ENCODE measurements around the gene GDNF. TPM values are rescaled to one million over a fixed set of nuclear protein-coding genes. Genes with fewer than 3 reads are reported as not detected.

The GDNF gene
- total RNA-seq, 1 donor from 2014 or later: 0.20 TPM

DNA sequence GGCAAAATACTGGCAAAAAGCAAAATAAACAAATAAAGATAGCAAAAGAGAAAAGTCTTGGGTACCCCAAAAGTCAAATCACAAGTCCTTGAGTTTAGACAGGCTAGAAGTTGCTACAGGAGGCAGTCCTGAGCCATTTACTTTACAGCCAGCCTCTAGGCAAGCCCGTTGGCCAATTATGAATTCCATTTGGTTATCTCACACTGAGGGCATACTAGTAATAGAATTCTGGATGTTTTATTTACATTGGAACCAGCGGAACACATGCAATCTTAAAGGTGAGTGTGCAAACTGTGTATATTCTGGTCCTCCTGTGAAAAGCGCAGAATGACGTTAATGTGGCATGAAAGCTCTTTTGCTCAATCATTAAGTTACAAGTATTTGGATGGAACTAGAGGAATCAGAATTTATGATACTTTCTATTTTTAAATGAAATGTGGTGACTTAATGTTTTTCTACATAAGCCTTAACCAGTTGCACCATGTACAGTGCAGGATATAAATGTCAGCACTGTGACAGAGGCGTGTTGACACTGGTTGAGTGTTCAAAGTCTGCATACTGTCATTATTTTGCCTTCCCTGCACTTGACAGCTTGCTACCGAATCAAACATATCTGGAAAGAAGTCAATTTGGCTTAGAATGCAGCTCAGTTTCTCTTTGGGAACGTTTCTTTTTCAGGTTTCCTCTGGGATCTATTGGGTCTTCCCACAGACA lies 7.9 kb downstream of the GDNF start:
- DNase-seq: no peak
- intact Hi-C loops (cut with micrococcal nuclease): no loop called here
- ATAC-seq: no peak

DNA sequence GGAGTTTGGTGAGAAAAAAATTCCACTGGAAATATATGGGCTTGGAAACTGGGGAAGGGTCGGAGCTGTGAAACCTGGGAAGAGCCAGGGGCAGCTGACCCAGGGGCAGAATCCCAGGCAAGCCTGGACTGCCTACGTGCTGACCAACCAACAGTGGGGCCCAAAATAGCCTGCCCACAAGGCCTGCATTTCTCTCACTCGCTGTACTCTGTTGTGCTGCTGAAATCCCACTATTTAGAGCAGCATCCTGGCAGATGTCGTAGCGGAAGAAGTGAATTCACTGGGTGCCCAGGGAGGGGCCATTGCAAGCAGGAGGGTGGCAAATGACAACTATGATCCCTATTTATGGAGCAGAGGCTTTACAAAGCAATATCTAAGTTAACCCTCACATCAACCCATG lies 9.5 kb downstream of the GDNF start:
- no peak for ATAC-seq
- DNase-seq: no peak
- intact Hi-C loops (cut with micrococcal nuclease): no loop called here

DNA sequence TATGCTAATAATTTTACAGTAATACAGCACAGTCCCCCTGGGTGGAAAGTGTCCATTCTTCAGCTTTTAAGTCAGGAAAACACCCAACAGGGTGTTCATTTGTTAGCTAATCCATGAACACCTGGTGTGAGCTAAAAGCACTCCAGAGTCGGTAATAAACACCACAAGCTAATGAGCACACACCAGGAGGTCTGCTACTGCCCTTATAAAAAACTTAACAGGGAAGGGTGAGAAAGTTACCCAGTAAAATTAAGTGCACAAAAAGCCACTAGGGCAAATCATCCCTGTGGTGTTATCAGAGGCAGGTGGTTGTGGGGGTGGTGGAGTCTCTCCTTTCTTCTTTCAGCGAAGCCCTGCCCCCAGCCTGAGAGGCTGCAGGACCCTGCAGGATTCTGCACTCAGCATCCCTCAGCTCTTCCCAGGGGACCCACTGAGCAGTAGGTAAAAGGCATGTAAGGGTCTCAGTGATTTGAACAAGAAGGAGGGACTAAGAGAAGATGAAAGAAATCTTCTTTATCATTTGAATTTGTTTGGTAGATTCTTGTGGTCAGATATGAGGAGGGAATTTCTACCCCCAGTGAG lies 14.4 kb downstream of the GDNF start:
- intact Hi-C loops (cut with micrococcal nuclease): no loop called here
- ATAC-seq: no peak
- no peak for DNase-seq

DNA sequence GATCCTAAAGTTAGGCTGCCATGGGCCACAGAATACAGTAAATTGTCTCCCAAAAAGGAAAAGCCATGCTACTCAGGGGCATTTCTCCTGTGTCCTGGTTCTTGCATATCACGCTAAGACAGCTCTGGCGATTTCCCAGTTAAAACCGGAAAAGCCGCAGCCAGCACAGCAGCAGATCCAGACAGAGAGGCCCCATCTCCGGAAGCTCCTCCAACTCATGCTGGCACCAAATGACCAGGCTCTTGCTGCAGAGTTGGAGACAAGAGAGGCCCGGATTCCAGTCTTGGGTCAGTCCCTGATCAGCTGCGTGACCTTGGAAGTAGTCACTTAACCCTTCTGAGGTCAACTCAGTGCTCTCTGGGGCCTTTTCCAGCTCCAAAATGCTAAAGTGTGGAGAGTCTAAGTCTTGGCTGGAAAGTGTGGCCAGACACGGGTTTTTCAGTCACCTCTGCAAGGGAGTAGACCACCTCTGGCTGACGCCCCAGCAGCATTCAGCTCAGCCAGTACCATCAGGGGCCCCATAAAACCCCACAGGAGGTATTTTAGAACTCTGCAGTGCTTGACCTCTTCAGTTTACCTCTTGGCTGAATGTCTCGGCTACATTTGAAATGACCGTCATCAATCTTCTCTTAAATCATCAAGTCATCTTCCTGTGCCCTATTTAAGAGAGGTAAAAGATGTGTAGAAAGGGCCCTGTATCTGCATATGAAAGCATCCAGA lies 16.2 kb downstream of the GDNF start:
- ATAC-seq (no peak), DNase-seq (no peak)
- intact Hi-C loops (cut with micrococcal nuclease): no loop called here

- DNase-seq (no peak), ATAC-seq (no peak)
- intact Hi-C loops (cut with micrococcal nuclease): no loop called here
Observed at GRCh38 chr5:37816883-37817282, 23.0 kb downstream of the GDNF start.

DNA sequence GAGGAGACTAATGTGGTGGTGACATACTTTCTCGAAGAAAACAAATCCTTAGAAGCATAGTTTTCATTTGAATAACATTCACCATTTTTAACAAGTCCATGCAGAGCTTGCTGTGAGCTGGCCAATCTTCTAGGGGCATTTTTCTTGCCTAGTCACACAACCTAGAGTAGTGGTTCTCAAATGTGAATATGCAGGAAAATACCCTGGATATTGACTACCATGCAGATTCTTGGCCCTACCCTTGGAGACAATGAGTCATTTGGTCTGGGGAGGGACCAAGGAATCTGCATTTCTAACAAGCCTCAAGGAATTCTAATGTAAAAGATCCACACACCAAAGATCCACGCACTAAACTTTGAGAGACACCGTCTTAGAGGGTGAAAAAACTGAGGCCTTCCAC lies 23.5 kb downstream of the GDNF start:
- intact Hi-C loops (cut with micrococcal nuclease): no loop called here
- ATAC-seq (no peak), DNase-seq (no peak)

DNA sequence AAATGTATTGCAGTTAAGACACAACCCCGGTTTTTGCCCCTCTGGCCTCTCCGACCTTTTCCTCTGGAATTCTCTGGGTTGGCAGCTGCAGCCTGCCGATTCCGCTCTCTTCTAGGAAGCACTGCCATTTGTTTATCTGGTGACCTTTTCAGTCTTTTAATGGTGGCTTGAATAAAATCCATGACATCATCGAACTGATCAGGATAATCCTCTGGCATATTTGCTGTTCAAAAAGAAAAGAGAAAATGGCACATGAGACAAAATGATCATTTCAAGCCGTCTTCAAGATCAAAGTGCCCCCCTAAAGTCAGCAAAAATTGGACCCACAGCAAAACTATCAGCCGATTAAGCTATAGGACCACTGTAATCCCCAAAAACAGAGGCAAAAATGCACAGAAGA lies 23.9 kb downstream of the GDNF start:
- intact Hi-C loops (cut with micrococcal nuclease): no loop called here
- DNase-seq (no peak), ATAC-seq (no peak)

GRCh38 chr5:37814699-37815098 lies 25.1 kb downstream of the GDNF start:
- ATAC-seq (no peak), DNase-seq (no peak)
- intact Hi-C loops (cut with micrococcal nuclease): no loop called here

DNA sequence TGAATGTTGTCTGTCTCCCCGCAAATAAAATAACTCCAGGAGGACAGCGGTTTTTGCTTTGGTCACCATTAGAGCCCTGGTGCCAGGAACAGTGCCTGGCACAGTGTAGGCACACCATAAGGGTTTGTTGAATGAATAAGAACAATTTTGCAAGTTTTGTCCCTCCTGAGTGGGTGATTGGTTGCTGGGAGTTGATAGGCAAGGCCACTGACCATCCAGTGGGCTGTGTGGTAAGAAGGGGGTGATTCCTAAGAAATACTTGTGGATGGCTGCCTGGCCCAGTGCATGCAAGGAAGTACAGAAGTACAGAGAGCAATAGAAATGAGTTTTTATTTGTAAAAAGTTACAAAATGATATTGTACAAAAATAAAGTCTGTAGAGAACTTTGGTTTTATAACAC lies 27.5 kb downstream of the GDNF start:
- ATAC-seq (no peak), DNase-seq (no peak)
- intact Hi-C loops (cut with micrococcal nuclease): no loop called here

DNA sequence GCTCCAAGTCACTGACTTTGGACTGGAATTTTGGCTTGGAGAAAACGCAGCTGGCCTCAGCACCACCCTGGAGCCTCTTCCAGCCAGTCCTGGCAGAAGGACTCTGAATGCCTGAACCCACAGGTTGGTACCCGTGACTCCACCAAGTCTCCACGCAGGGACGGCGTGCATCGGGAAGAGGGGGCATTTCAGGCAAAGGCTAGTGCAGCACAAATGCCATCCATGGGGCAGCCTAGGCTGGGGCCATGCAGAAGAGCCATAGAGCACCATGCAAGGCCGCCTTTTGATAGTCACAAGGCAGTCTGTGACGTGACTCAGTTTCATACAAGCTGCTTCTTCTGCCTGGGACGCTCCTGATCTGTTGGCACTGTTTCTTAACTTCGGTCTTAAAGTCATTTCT lies 28.0 kb downstream of the GDNF start:
- no peak for DNase-seq
- ATAC-seq: no peak
- intact Hi-C loops (cut with micrococcal nuclease): no loop called here

DNA sequence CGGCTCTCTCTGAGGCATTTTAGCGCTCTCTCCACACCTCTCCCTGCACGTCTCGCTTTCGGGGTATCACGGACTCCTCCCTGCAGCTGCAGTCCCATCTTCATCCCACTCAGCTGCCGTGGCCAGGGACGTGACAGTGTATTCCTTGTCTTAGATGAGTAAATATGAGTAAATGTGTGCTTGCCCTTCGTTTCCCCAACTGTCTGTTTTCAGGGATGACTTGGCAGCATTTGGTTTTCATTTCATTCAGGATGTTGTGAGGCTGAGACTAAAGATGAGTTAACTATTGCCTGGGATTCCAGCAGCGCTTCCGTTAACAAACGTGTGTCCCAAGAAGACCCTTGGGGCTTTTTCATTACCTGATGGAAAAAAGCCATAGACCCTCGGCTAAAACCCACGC lies 29.5 kb downstream of the GDNF start:
- ATAC-seq (no peak), DNase-seq (no peak)
- intact Hi-C loops (cut with micrococcal nuclease): no loop called here

DNA sequence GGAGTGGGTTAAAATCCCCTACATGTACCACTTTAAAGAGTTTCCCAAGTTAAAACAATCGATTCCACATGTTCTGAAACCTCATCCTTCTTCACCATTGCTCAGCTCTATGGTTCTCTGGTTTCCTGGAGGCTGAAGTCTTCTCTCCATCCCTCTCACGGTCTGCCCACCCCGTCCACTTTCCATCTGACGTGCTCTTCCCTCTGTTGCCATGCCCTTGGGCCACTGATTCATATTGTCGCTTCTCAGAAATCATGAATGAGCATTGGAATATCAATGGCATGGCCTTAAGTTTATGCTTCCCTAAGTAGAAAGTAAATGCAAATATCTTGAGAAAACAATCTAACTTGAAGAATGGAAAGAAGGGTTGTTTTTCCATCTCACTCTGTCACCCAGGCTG lies 30.9 kb downstream of the GDNF start:
- ATAC-seq (no peak), DNase-seq (no peak)
- intact Hi-C loops (cut with micrococcal nuclease): no loop called here

DNA sequence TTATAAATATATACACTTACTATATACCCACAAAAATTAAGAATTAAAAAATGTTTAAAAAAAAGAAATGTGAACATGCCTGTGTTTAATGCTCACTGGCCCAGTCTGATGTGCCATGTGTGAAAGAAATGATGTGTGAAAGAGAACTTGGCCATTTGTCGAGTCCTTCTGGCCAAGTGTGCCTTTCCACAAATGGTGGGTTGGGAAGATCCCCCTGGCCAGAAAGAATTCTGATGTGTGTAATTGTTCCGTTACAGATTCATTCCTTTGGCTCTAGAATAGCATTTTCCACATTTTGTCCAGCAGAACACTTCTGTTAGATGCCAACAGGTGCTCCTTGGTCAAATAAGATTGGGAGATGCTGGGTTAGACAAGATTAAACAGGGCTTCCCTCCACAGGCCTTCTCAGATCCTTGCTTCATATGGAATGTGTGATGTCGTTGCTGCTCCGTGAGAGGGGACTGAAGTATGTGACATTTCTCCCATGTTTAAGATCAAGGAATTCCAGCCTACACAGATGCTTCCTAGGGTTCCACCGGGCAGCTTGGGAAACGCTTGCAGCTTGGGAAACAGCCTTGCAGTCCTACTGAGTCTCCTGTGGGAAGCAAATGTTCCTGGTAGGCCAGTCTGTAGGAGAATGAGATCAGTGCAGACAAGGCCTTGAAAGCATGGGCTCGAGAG lies 32.1 kb downstream of the GDNF start:
- intact Hi-C loops (cut with micrococcal nuclease): no loop called here
- no peak for ATAC-seq
- no peak for DNase-seq

DNA sequence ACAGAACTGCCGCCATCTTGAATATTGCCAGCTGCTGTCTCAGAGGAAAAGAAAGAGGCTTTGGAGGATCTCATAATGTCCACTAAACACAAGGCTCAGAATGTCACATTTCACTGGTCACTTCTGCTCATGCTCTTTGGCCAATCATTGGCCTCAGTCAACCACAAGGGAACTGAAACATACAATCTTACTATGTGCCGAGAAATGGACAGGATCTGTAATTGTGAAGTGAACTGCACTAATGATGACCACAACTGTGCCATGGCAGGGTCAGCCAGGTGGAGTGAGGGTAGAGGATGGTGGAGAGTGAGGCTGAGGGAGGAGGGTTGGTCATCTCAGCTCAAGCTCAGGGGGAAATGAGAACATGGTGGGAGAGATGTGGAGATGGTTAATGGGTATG lies 32.8 kb downstream of the GDNF start:
- intact Hi-C loops (cut with micrococcal nuclease): no loop called here
- no peak for ATAC-seq
- no peak for DNase-seq

GRCh38 chr5:37806476-37806875 lies 33.4 kb downstream of the GDNF start:
- no peak for ATAC-seq
- intact Hi-C loops (cut with micrococcal nuclease): no loop called here
- no peak for DNase-seq

GRCh38 chr5:37806016-37806415 lies 33.8 kb downstream of the GDNF start:
- intact Hi-C loops (cut with micrococcal nuclease): no loop called here
- DNase-seq (no peak), ATAC-seq (no peak)

DNA sequence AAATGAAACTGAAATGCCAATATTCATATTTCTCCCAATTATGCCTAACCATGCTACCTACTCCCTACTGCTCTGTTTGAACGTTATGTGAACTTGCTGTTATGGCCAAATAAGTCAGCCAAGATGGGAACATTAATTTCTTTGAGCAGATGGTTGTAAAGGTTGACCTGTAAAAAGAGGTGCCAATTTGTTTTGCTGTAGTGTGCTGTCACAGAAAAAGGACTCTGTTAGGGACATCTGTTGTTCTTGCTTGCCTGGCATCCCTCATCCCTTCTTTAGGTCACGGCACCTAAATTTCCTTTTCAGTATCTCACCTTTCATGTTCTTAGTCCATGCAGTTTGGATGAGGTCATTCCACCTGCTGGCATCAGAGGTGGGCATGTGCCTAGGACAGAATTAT lies 35.4 kb downstream of the GDNF start:
- intact Hi-C loops (cut with micrococcal nuclease): no loop called here
- no peak for DNase-seq
- ATAC-seq: no peak

- no peak for DNase-seq
- no peak for ATAC-seq
- intact Hi-C loops (cut with micrococcal nuclease): no loop called here
Observed at GRCh38 chr5:37803487-37803886, 36.4 kb downstream of the GDNF start.

- DNase-seq (no peak), ATAC-seq (no peak)
- intact Hi-C loops (cut with micrococcal nuclease): no loop called here
Observed at GRCh38 chr5:37801521-37801920, 38.3 kb downstream of the GDNF start.

DNA sequence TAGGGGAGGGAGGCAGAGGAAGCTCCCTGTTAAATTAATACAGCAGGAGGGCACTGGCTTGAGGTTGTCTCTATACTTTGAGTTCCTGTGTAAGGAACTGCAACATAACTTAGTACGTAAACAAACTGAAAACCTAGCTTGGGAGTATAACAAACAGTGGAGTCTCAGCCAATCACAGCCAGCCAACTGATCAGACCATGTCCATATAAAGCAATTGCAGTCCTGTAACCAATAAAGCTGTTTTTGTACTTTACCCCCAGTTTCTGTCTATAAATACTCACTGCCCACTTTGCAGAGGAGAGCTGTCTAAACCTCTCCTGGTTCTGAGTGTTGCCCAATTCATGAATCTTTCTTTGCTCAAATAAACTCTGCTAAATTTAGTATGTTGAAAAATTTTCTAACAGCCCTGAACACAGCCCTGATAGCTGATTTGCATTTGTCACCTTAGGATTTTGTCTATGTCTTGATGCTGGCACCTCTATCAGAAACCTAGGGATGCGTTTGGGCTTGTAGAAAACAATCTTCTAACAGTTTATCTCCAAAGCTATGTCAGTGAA lies 39.9 kb downstream of the GDNF start:
- intact Hi-C loops (cut with micrococcal nuclease): no loop called here
- DNase-seq: no peak
- ATAC-seq: no peak
